Breast epithelium (tissue), 4 donors: ENCODE data around the gene HSD11B1. TPM values are rescaled to one million over a fixed set of nuclear protein-coding genes. Genes with fewer than 3 reads are reported as not detected.

Source experiments
- DNase-seq, 2 donors: peaks; one replicate each; pipeline ENCODE4 v3.0.0-alpha.2; 2019; ENCODE audit warnings: low spot score in 2 of 2
- H3K27ac ChIP-seq, 2 donors: fragments of 200-600 bp; sonication (generic) in 1 of 2; one replicate each; pipeline ENCODE4 v1.5.1; 2016 to 2019; ENCODE audit warnings: mild to moderate bottlenecking in 1 of 2
- H3K27me3 ChIP-seq, 2 donors: fragments of 200-600 bp; sonication (generic) in 1 of 2; one replicate each; pipeline versions ENCODE4 v1.5.1 to v1.6.0; 2017 to 2019; ENCODE audit warnings: control low read depth in 1 of 2, mild to moderate bottlenecking in 1 of 2
- H3K36me3 ChIP-seq: fragments of 200-600 bp; one replicate; pipeline ENCODE4 v1.5.1; 2019
- H3K4me1 ChIP-seq, 2 donors: fragments of 200-600 bp; sonication (generic); one replicate each; pipeline ENCODE4 v1.5.1; 2016 to 2019; ENCODE audit warnings: control low read depth in 1 of 2
- H3K4me3 ChIP-seq, 3 donors: fragments of 200-600 bp; sonication (generic); 1 replicate in 2 of 3; 2 replicates in 1 of 3; pipeline ENCODE4 v1.5.1; 2016 to 2019; ENCODE audit warnings: mild to moderate bottlenecking in 3 of 3, moderate library complexity in 2 of 3
- H3K9me3 ChIP-seq, 2 donors: fragments of 200-600 bp; sonication (generic) in 1 of 2; one replicate each; pipeline ENCODE4 v1.5.1; 2016 to 2019; ENCODE audit warnings: control low read depth in 1 of 2
- CTCF ChIP-seq, 3 donors: fragments of 450-650 bp; IDR thresholded peaks; one replicate each; pipeline ENCODE4 v1.5.1; 2016 to 2017; ENCODE audit warnings: antibody characterized with exemption in 3 of 3, mild to moderate bottlenecking in 3 of 3, moderate library complexity in 3 of 3
- POLR2A ChIP-seq: fragments of 450-650 bp; IDR thresholded peaks from one replicate; pipeline ENCODE4 v1.6.1; 2016; ENCODE audit warnings: antibody characterized with exemption, mild to moderate bottlenecking, moderate library complexity
- POLR2AphosphoS5 ChIP-seq, 3 donors: sonication (generic); formaldehyde crosslinking; IDR thresholded peaks; one replicate each; pipeline ENCODE4 v1.6.1; 2017; ENCODE audit warnings: antibody characterized with exemption in 3 of 3
- intact Hi-C: fragments of 100-400 bp; cut with DNase I; formaldehyde crosslinking; loops from one replicate; pipeline ENCODE4 v1.15.1; 2023; ENCODE audit warnings: low total_unique reads
- total RNA-seq, 3 donors: library from RNA; depleted of rRNA; stranded (reverse); fragments of >200 nt; gene quantifications; one replicate each; pipeline ENCODE4 v1.1.0, GENCODE V29; 2016

The HSD11B1 gene
- total RNA-seq, 3 donors from 2014 or later: 0.88 to 90.1 (median 7.5) TPM

DNA sequence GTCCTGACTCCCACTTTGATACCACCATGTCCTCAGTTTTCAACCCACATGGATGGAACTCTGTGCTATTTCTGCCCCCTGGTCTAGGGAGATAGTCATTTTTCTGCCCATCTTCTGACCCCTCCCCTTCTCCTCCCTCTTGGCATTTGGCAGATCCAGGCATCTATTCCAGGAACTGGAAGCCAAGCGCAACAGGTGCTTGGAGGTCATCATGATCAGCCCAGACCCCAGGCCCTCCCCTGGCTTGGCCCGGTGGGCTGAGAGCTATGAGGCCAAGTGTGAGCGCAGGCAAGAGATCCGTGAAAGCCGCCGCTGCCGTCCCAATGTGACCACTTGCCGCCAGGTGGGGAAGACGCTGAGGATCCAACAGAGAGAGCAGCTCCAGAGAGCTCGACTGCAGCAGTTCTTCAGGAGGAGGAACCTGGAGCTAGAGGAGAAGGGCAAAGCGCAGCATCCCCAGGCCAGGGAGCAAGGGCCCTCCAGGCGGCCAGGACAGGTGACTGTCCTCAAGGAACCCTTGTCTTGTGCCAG lies 55.2 kb downstream of the HSD11B1 start:
- Histone ChIP-seq H3K9me3 (no peaks in the 10 kb centered on the region), H3K27ac (no peak overlapping the region), H3K4me1 (no peaks in the 10 kb centered on the region), H3K27me3 (no peaks in the 10 kb centered on the region), H3K4me3 (no peak overlapping the region), H3K36me3 (no peaks in the 10 kb centered on the region)
- intact Hi-C loops: no loop called here
- no peak for TF ChIP-seq POLR2AphosphoS5 (IDR thresholded peaks at IDR 0.05)
- no peak for TF ChIP-seq CTCF (IDR thresholded peaks at IDR 0.05)
- TF ChIP-seq POLR2A: no peak
- DNase-seq: no peak

DNA sequence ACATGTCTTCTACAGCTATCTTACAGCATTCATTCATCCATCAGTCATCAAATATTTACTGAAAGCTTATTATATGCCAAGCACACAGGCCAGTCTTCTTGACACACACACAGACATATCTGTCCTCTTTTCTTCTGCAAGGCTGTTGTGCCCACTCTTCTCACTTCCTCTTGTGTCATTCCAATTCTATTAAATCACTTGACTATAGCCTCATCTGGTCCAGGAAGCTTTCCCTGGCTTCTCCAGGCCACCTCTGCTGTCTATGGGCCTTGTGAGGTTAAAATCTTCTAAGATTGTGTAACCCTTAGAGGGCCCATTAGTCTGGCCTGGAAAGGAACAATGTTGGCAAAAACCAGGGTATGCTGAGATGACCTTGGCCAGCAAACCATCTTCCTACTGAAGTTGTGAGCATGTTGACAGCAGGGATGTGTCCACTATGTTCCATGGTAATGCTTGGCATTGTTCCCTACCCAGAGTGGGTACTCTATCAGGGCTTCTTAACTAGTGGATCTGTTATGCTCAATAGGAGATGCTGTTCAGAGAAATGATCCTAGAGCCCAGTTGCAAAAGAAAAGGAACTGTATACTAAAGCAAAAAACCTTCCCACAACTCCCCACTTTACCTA lies 56.5 kb downstream of the HSD11B1 start:
- Histone ChIP-seq H3K27me3 (no peaks in the 10 kb centered on the region), H3K27ac (no peak overlapping the region), H3K36me3 (no peaks in the 10 kb centered on the region), H3K4me1 (no peaks in the 10 kb centered on the region), H3K9me3 (no peaks in the 10 kb centered on the region), H3K4me3 (no peak overlapping the region)
- no peak for DNase-seq
- intact Hi-C loops: no loop called here
- no peak for TF ChIP-seq POLR2AphosphoS5 (IDR thresholded peaks at IDR 0.05)
- no peak for TF ChIP-seq CTCF (IDR thresholded peaks at IDR 0.05)
- TF ChIP-seq POLR2A: no peak

DNA sequence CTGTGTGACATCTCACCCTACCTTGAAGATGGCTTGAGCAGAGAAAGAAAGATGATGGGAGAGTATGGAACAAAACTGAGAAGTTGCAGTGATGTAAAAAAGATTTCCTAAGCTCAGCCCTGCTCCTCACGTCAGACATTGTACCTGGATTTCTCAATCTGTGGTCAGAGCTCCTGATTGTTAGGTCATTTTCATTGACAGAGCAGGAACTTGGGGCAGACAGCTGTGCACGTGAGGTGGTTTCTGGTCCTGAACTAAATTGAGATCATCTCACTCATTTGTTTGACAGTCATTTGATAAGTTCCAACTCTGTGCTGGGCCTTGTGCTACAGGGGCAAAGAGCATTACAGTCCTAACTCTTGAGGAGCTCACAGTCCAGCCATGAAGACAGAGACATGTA lies 61.4 kb downstream of the HSD11B1 start:
- TF ChIP-seq CTCF (IDR thresholded peaks at IDR 0.05): no peak
- no peak for TF ChIP-seq POLR2A
- no peak for TF ChIP-seq POLR2AphosphoS5 (IDR thresholded peaks at IDR 0.05)

DNA sequence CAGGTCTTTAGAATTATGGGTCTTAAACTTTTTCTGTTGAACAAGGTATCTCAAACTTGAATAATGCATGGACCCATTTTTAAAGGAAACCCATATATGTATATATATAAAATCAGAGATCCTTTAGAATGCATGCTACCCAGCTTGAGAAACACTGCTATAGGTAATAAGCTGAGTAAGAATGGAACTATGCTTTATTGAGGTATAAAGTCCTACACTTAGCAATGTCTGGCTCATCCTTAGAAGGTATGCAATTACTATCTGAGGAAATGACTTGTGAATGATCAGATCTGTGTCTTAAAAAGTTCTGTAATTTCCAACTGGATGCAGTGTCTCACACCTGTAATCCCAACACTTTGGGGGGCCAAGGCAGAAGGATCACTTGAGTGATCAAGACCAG lies 62.5 kb downstream of the HSD11B1 start:
- intact Hi-C loops: no loop called here
- no peaks in the 10 kb centered on the region for H3K36me3 ChIP-seq
- H3K27me3 ChIP-seq: no peaks in the 10 kb centered on the region
- peaks cover 0 to 8% of the 10 kb centered on the region in 2 donors for H3K4me1 ChIP-seq
- H3K27ac ChIP-seq: no peak overlapping the region
- no peak for DNase-seq
- H3K9me3 ChIP-seq: no peaks in the 10 kb centered on the region
- TF ChIP-seq POLR2AphosphoS5 (IDR thresholded peaks at IDR 0.05) (no peak), POLR2A (no peak), CTCF (IDR thresholded peaks at IDR 0.05) (no peak)
- no peak overlapping the region for H3K4me3 ChIP-seq

More for the DNA sequence above, 61.4 kb downstream of the HSD11B1 start:
- H3K4me1 ChIP-seq: peaks cover 0 to 8% of the 10 kb centered on the region in 2 donors
- no peaks in the 10 kb centered on the region for H3K27me3 ChIP-seq
- H3K27ac ChIP-seq: no peak overlapping the region
- no peak for DNase-seq
- intact Hi-C loops: no loop called here
- no peaks in the 10 kb centered on the region for H3K9me3 ChIP-seq
- H3K36me3 ChIP-seq: no peaks in the 10 kb centered on the region
- no peak overlapping the region for H3K4me3 ChIP-seq

- no peak overlapping the region for H3K4me3 ChIP-seq
- H3K27me3 ChIP-seq: no peaks in the 10 kb centered on the region
- intact Hi-C loops: no loop called here
- H3K9me3 ChIP-seq: no peaks in the 10 kb centered on the region
- DNase-seq: no peak
- H3K27ac ChIP-seq: peak overlapping the region in 1 of 2 donors; percentile 77
- H3K4me1 ChIP-seq: peaks cover 0 to 8% of the 10 kb centered on the region in 2 donors
- TF ChIP-seq POLR2A (no peak), POLR2AphosphoS5 (IDR thresholded peaks at IDR 0.05) (no peak), CTCF (IDR thresholded peaks at IDR 0.05) (no peak)
- no peaks in the 10 kb centered on the region for H3K36me3 ChIP-seq
Measured at GRCh38 chr1:209767706-209768105, 63.1 kb downstream of the HSD11B1 start.
